Panc1 (cell line): ENCODE measurements around the gene SPP1.

Source experiments
- POLR2AphosphoS5 ChIP-seq: IDR thresholded peaks from 2 replicates; pipeline ENCODE4 v1.6.1; 2012; ENCODE audit warnings: mild to moderate bottlenecking, low read depth, low read length, moderate library complexity
- SIN3A ChIP-seq: IDR thresholded peaks from 2 replicates; pipeline ENCODE4 v1.6.1; 2012; ENCODE audit warnings: low read depth, mild to moderate bottlenecking, low read length, moderate library complexity, borderline replicate concordance; ENCODE audit not compliant: insufficient read depth
- TCF7L2 ChIP-seq: IDR thresholded peaks from 2 replicates; pipeline ENCODE4 v1.6.1; 2011; ENCODE audit warnings: mild to moderate bottlenecking, low read depth, low read length, inconsistent platforms
- TF ChIP-seq, protein P1 (sequence below): fragments of 450-650 bp; IDR thresholded peaks from 2 replicates; pipeline ENCODE4 v1.5.1; 2017; ENCODE audit warnings: mild to moderate bottlenecking
- TF ChIP-seq, protein P2 (sequence below), 2 experiments: IDR thresholded peaks; 2 replicates each; pipeline ENCODE4 v1.6.1; 2011 to 2012; ENCODE audit warnings: low read depth in 2 of 2, control low read depth in 1 of 2, low read length in 1 of 2, mild to moderate bottlenecking in 1 of 2, moderate library complexity in 1 of 2; ENCODE audit not compliant: insufficient read depth in 1 of 2

DNA sequence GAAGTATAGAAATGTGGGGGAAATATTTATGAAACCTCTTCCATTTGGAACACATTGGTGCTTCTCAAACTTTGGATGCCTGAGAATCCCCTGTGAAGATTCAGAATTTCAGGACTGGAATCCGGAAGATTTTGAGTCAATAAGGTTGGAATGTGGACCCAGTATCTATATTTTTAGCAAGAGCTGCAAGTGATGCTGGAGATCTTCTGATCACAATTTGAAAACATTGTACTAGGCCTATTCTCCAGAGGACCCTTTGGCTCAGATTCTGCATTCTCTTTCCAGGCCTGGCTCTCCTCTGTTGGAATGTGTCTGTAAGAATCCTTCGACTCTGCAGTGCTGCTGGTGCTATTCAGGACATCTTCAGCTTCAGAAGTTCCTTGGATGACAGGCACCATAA, 29.6 kb downstream of the SPP1 start:
- TF ChIP-seq, protein P1, sequence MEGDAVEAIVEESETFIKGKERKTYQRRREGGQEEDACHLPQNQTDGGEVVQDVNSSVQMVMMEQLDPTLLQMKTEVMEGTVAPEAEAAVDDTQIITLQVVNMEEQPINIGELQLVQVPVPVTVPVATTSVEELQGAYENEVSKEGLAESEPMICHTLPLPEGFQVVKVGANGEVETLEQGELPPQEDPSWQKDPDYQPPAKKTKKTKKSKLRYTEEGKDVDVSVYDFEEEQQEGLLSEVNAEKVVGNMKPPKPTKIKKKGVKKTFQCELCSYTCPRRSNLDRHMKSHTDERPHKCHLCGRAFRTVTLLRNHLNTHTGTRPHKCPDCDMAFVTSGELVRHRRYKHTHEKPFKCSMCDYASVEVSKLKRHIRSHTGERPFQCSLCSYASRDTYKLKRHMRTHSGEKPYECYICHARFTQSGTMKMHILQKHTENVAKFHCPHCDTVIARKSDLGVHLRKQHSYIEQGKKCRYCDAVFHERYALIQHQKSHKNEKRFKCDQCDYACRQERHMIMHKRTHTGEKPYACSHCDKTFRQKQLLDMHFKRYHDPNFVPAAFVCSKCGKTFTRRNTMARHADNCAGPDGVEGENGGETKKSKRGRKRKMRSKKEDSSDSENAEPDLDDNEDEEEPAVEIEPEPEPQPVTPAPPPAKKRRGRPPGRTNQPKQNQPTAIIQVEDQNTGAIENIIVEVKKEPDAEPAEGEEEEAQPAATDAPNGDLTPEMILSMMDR = no peak
- TF ChIP-seq POLR2AphosphoS5 = no peak
- no peak for TF ChIP-seq SIN3A
- TF ChIP-seq, protein P2, sequence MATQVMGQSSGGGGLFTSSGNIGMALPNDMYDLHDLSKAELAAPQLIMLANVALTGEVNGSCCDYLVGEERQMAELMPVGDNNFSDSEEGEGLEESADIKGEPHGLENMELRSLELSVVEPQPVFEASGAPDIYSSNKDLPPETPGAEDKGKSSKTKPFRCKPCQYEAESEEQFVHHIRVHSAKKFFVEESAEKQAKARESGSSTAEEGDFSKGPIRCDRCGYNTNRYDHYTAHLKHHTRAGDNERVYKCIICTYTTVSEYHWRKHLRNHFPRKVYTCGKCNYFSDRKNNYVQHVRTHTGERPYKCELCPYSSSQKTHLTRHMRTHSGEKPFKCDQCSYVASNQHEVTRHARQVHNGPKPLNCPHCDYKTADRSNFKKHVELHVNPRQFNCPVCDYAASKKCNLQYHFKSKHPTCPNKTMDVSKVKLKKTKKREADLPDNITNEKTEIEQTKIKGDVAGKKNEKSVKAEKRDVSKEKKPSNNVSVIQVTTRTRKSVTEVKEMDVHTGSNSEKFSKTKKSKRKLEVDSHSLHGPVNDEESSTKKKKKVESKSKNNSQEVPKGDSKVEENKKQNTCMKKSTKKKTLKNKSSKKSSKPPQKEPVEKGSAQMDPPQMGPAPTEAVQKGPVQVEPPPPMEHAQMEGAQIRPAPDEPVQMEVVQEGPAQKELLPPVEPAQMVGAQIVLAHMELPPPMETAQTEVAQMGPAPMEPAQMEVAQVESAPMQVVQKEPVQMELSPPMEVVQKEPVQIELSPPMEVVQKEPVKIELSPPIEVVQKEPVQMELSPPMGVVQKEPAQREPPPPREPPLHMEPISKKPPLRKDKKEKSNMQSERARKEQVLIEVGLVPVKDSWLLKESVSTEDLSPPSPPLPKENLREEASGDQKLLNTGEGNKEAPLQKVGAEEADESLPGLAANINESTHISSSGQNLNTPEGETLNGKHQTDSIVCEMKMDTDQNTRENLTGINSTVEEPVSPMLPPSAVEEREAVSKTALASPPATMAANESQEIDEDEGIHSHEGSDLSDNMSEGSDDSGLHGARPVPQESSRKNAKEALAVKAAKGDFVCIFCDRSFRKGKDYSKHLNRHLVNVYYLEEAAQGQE (IDR thresholded peaks at IDR 0.05; ENCODE audit: insufficient read depth in 1 of 2, low read depth in 2 of 2, low read length in 1 of 2) = no peak
- no peak for TF ChIP-seq TCF7L2
